GM12878 (cell line): Measurements from ENCODE around the gene EXOSC6. TPM values are rescaled to one million over a fixed set of nuclear protein-coding genes. Genes with fewer than 3 reads are reported as not detected.

Experiments
- CEBPB ChIP-seq, 2 experiments: fragments of 150-350 bp in 1 of 2; IDR thresholded peaks; 2 replicates each; pipeline ENCODE4 v1.6.1; 2012 to 2014; ENCODE audit warnings: low read depth in 2 of 2, low read length in 2 of 2, borderline replicate concordance in 1 of 2, inconsistent platforms in 1 of 2
- E2F8 ChIP-seq: fragments of 450-650 bp; IDR thresholded peaks from 2 replicates; pipeline ENCODE4 v1.6.1; 2018; ENCODE audit warnings: mild to moderate bottlenecking, low read depth, moderate library complexity; ENCODE audit not compliant: partially characterized antibody
- GATAD2B ChIP-seq: fragments of 450-650 bp; conservative IDR thresholded peaks from 2 replicates; pipeline ENCODE4 v1.6.1; 2017; ENCODE audit warnings: low read depth, mild to moderate bottlenecking, moderate library complexity
- HDGF ChIP-seq: fragments of 450-650 bp; IDR thresholded peaks from 2 replicates; pipeline ENCODE4 v1.6.1; 2016; ENCODE audit warnings: antibody characterized with exemption
- KAT2A ChIP-seq: conservative IDR thresholded peaks from 2 replicates; pipeline ENCODE4 v1.6.1; 2011; ENCODE audit warnings: low read depth, low read length; ENCODE audit not compliant: control insufficient read depth
- MYB ChIP-seq: fragments of 150-350 bp; IDR thresholded peaks from 2 replicates; pipeline ENCODE4 v1.6.1; 2014; ENCODE audit warnings: mild to moderate bottlenecking, low read depth, low read length, borderline replicate concordance
- POLR2AphosphoS5 ChIP-seq: IDR thresholded peaks from 2 replicates; pipeline ENCODE4 v1.6.1; 2011; ENCODE audit warnings: mild to moderate bottlenecking, low read length, inconsistent platforms
- SIN3A ChIP-seq: IDR thresholded peaks from 2 replicates; pipeline ENCODE4 v1.6.1; 2012; ENCODE audit warnings: low read depth, low read length, improper control_type of control experiment
- SMARCA5 ChIP-seq: fragments of 450-650 bp; IDR thresholded peaks from 2 replicates; pipeline ENCODE4 v1.6.1; 2017; ENCODE audit warnings: mild to moderate bottlenecking
- SREBF1 ChIP-seq: IDR thresholded peaks from 2 replicates; pipeline ENCODE4 v1.6.1; 2012; ENCODE audit warnings: mild to moderate bottlenecking, low read length
- TAF1 ChIP-seq: IDR thresholded peaks from 2 replicates; pipeline ENCODE4 v1.6.1; 2011; ENCODE audit warnings: mild to moderate bottlenecking, low read depth, low read length, borderline replicate concordance
- TARDBP ChIP-seq: IDR thresholded peaks from 2 replicates; pipeline ENCODE4 v1.6.1; 2016; ENCODE audit warnings: borderline replicate concordance
- ZNF217 ChIP-seq: fragments of 450-650 bp; IDR thresholded peaks from 2 replicates; pipeline ENCODE4 v1.6.1; 2017; ENCODE audit warnings: antibody characterized with exemption, mild to moderate bottlenecking
- ZNF592 ChIP-seq: fragments of 450-650 bp; IDR thresholded peaks from 2 replicates; pipeline ENCODE4 v1.6.1; 2017; ENCODE audit warnings: mild to moderate bottlenecking, moderate library complexity
- ZNF622 ChIP-seq: fragments of 450-650 bp; IDR thresholded peaks from 2 replicates; pipeline ENCODE4 v1.6.1; 2017; ENCODE audit warnings: mild to moderate bottlenecking, inconsistent platforms
- polyA plus RNA-seq, 11 experiments: library from polyadenylated mRNA; depleted of rRNA in 4 of 11; unstranded in 6 of 11; stranded (reverse) in 5 of 11; fragments of >200 nt; fragmentation: Nextera tagmentation in 4 of 11; fragmentation: Illumina TruSeq in 1 of 11; extraction: Ambion mirVana in 4 of 11; extraction: Trizol in 1 of 11; gene quantifications; 1 replicate in 1 of 11; 2 replicates in 10 of 11; pipeline versions ENCODE4 v1.2.1 to v1.2.3, GENCODE V29; 2011 to 2016; ENCODE audit warnings: inconsistent platforms in 2 of 11, missing spikeins in 2 of 11, low read depth in 1 of 11
- total RNA-seq, 4 experiments: library from RNA; depleted of rRNA in 3 of 4; stranded (reverse); fragments of >200 nt in 3 of 4; fragmentation: Illumina TruSeq in 1 of 4; extraction: Trizol in 1 of 4; gene quantifications; 2 replicates each; pipeline versions ENCODE4 v1.2.1 to v1.2.3, GENCODE V29; 2013 to 2021
- TF ChIP-seq, protein P1 (sequence below): fragments of 450-650 bp; IDR thresholded peaks from 2 replicates; pipeline ENCODE4 v1.6.1; 2018; ENCODE audit warnings: borderline replicate concordance, mild to moderate bottlenecking; ENCODE audit not compliant: partially characterized antibody
- TF ChIP-seq, protein P2 (sequence below): fragments of 450-650 bp; IDR thresholded peaks from 2 replicates; pipeline ENCODE4 v1.6.1; 2017; ENCODE audit warnings: mild to moderate bottlenecking, low read depth, inconsistent platforms; ENCODE audit not compliant: poor library complexity, severe bottlenecking

The EXOSC6 gene
- total and polyA plus RNA-seq, 10 of the 15 experiments (the other 5 are each of a cell fraction or from before 2014, with no cell fraction given) = 8.2 to 27.5 (median 14.5) TPM

DNA sequence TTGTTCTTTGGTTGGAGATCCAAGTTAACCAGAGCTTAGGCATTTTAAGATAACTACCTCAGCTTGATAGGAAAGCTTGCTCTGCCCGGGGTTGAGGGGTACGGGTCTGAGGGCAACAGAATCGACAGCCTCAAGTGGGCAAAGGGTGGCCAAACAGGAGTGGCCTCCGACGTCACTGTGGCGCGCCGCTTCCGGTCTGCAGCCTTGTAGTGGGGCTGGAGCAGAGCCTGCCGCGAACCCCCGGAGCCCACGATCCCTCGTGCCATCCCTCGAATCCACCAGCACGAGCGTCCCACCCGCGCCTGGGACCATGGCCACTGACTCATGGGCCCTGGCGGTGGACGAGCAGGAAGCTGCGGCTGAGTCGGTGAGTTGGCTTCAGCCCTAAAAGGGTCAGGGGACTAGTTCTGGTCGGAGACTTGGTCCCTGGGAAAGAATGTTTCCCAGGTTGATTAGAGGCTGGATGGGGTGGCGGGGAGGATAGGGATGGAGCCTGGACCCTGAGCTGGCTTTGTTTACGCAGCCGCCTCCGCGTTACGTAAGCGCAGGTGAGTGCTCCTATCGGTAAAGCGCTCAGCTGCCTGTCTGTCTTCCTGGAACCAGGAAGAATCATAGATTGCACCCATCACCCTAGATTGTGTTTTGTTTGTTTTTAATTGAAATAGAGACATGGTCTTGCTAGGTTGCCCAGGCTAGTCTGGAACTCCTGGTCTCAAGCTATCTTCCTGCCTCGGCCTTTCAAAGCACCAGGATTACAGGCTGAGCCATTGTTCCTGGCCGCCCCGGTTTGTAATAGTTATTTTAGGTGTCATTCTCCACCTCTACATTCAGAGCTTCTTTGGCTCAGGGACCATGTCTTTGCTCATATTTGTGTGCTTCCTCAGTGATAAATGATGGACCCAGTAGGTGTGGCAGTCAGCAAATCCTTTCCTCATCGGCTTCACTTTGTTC lies 47.5 kb upstream of the EXOSC6 start, which contains the start of gene DDX19B (continued):
- TF ChIP-seq, protein P1, sequence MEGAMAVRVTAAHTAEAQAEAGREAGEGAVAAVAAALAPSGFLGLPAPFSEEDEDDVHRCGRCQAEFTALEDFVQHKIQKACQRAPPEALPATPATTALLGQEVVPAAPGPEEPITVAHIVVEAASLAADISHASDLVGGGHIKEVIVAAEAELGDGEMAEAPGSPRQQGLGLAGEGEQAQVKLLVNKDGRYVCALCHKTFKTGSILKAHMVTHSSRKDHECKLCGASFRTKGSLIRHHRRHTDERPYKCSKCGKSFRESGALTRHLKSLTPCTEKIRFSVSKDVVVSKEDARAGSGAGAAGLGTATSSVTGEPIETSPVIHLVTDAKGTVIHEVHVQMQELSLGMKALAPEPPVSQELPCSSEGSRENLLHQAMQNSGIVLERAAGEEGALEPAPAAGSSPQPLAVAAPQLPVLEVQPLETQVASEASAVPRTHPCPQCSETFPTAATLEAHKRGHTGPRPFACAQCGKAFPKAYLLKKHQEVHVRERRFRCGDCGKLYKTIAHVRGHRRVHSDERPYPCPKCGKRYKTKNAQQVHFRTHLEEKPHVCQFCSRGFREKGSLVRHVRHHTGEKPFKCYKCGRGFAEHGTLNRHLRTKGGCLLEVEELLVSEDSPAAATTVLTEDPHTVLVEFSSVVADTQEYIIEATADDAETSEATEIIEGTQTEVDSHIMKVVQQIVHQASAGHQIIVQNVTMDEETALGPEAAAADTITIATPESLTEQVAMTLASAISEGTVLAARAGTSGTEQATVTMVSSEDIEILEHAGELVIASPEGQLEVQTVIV = no peak
- TF ChIP-seq, protein P2, sequence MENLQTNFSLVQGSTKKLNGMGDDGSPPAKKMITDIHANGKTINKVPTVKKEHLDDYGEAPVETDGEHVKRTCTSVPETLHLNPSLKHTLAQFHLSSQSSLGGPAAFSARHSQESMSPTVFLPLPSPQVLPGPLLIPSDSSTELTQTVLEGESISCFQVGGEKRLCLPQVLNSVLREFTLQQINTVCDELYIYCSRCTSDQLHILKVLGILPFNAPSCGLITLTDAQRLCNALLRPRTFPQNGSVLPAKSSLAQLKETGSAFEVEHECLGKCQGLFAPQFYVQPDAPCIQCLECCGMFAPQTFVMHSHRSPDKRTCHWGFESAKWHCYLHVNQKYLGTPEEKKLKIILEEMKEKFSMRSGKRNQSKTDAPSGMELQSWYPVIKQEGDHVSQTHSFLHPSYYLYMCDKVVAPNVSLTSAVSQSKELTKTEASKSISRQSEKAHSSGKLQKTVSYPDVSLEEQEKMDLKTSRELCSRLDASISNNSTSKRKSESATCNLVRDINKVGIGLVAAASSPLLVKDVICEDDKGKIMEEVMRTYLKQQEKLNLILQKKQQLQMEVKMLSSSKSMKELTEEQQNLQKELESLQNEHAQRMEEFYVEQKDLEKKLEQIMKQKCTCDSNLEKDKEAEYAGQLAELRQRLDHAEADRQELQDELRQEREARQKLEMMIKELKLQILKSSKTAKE = peak; percentile 21
- TF ChIP-seq CEBPB (IDR thresholded peaks at IDR 0.05; ENCODE audit: borderline replicate concordance in 1 of 2, low read depth in 2 of 2, low read length in 2 of 2) = no peak
- peak; percentile 49; the same call in 1 of the 2 replicates for TF ChIP-seq SMARCA5
- TF ChIP-seq TAF1 = peak; percentile 63
- no peak for TF ChIP-seq ZNF592
- no peak for TF ChIP-seq KAT2A
- TF ChIP-seq GATAD2B = peak; percentile 65; the same call in 1 of the 2 replicates
- TF ChIP-seq SREBF1 = no peak
- TF ChIP-seq E2F8 = no peak
- TF ChIP-seq SIN3A = no peak; the same call in 1 of the 2 replicates
- TF ChIP-seq HDGF = peak; percentile 84; the same call in 1 of the 2 replicates
- TF ChIP-seq POLR2AphosphoS5 = peak; percentile 94
- TF ChIP-seq ZNF217 = no peak
- TF ChIP-seq TARDBP = no peak
- no peak for TF ChIP-seq ZNF622
- no peak for TF ChIP-seq MYB
